SK-N-SH (cell line): ENCODE results near the gene TMEM9. TPM values are rescaled to one million over a fixed set of nuclear protein-coding genes. Genes with fewer than 3 reads are reported as not detected.

ENCODE experiments used
- CTCF ChIA-PET: fragments of 300-600, 350-600 bp; formaldehyde crosslinking; extraction: SDS; loops from one replicate; lab custom pipeline; 2021; lab: Yijun Ruan, JAX
- POLR2A ChIA-PET: fragments of 350-600 bp; sonication (Branson Sonifier 250); formaldehyde crosslinking; extraction: SDS; loops from one replicate; lab custom pipeline; 2020; ENCODE audit warnings: antibody characterized with exemption, inconsistent platforms; lab: Yijun Ruan, JAX
- DNase-seq: peaks from one replicate; pipeline ENCODE4 v3.0.0; 2012
- H2AFZ ChIP-seq: fragments of 200-600 bp; sonication (generic); 2 replicates; pipeline ENCODE4 v1.8.1; 2016; ENCODE audit warnings: antibody characterized with exemption, mild to moderate bottlenecking, low read depth
- H3F3A ChIP-seq: fragments of 200-600 bp; sonication (generic); replicated peaks from 2 replicates; pipeline ENCODE3; 2016; ENCODE audit warnings: antibody characterized with exemption, mild to moderate bottlenecking; ENCODE audit not compliant: insufficient read depth
- H3K27ac ChIP-seq, 2 experiments: fragments of 200-500 bp in 1 of 2; fragments of 200-600 bp in 1 of 2; sonication (Bioruptor generic) in 1 of 2; sonication (generic), shearing (Covaris generic) in 1 of 2; 2 replicates each; pipeline versions ENCODE4 v1.5.1 to v1.6.1; 2014 to 2016; ENCODE audit warnings: low read depth in 2 of 2, inconsistent platforms in 1 of 2, low read length in 1 of 2, mild to moderate bottlenecking in 1 of 2, mixed read lengths in 1 of 2
- H3K27me3 ChIP-seq: fragments of 200-600 bp; sonication (generic), shearing (Covaris generic); 2 replicates; pipeline ENCODE4 v1.6.1; 2016; ENCODE audit warnings: mixed run types; ENCODE audit not compliant: insufficient read depth
- H3K36me3 ChIP-seq, 2 experiments: fragments of 200-500 bp in 1 of 2; fragments of 200-600 bp in 1 of 2; sonication (Bioruptor generic) in 1 of 2; sonication (generic) in 1 of 2; replicated peaks in 1 of 2; 2 replicates each; pipeline versions ENCODE3 to v1.5.1; 2014 to 2016; ENCODE audit warnings: low read length in 1 of 2, mild to moderate bottlenecking in 1 of 2; ENCODE audit not compliant: insufficient read depth in 2 of 2, control insufficient read depth in 1 of 2
- H3K4me1 ChIP-seq, 2 experiments: fragments of 200-500 bp in 1 of 2; fragments of 200-600 bp in 1 of 2; sonication (Bioruptor generic) in 1 of 2; sonication (generic), shearing (Covaris generic) in 1 of 2; 2 replicates each; pipeline versions ENCODE4 v1.5.1 to v1.6.1; 2014 to 2016; ENCODE audit warnings: low read depth in 1 of 2, low read length in 1 of 2, mixed run types in 1 of 2; ENCODE audit not compliant: insufficient read depth in 2 of 2, control insufficient read depth in 1 of 2
- H3K4me2 ChIP-seq: fragments of 200-600 bp; sonication (generic), shearing (Covaris generic); 2 replicates; pipeline ENCODE4 v1.6.1; 2017; ENCODE audit warnings: mixed run types
- H3K4me3 ChIP-seq, 2 experiments: fragments of 200-500 bp in 1 of 2; fragments of 200-600 bp in 1 of 2; sonication (Bioruptor generic) in 1 of 2; sonication (generic), shearing (Covaris generic) in 1 of 2; 2 replicates each; pipeline versions ENCODE4 v1.5.1 to v1.8.1; 2014 to 2016; ENCODE audit warnings: low read depth in 2 of 2, inconsistent platforms in 1 of 2, low read length in 1 of 2, mild to moderate bottlenecking in 1 of 2, mixed read lengths in 1 of 2, moderate library complexity in 1 of 2
- H3K79me2 ChIP-seq: fragments of 200-600 bp; sonication (generic); 2 replicates; pipeline ENCODE4 v1.8.1; 2017; ENCODE audit warnings: mild to moderate bottlenecking; ENCODE audit not compliant: insufficient read depth
- H3K9ac ChIP-seq: fragments of 200-600 bp; sonication (generic); 2 replicates; pipeline ENCODE4 v1.6.1; 2017; ENCODE audit warnings: mixed run types
- H3K9me2 ChIP-seq: fragments of 200-600 bp; sonication (generic); 2 replicates; pipeline ENCODE4 v1.6.1; 2017; ENCODE audit warnings: mixed run types
- H3K9me3 ChIP-seq: fragments of 200-600 bp; sonication (generic); 2 replicates; pipeline ENCODE4 v1.6.1; 2017; ENCODE audit warnings: mixed run types, mild to moderate bottlenecking, moderate library complexity
- H4K20me1 ChIP-seq: fragments of 200-600 bp; sonication (generic); 2 replicates; pipeline ENCODE4 v1.6.1; 2017; ENCODE audit warnings: mild to moderate bottlenecking, mixed run types; ENCODE audit not compliant: insufficient read depth
- CHD2 ChIP-seq: fragments of 150-350 bp; IDR thresholded peaks from 2 replicates; pipeline ENCODE4 v1.6.1; 2018; ENCODE audit warnings: low read length; ENCODE audit not compliant: partially characterized antibody
- EP300 ChIP-seq, 2 experiments: IDR thresholded peaks; 2 replicates each; pipeline versions ENCODE4 v1.4.0 to v1.6.1; 2012; ENCODE audit warnings: borderline replicate concordance in 1 of 2, low read depth in 1 of 2, low read length in 1 of 2
- EZH2phosphoT487 ChIP-seq: fragments of 200-600 bp; sonication (generic); IDR thresholded peaks from 2 replicates; pipeline ENCODE4 v1.6.1; 2017; ENCODE audit warnings: low read depth, mixed run types, mild to moderate bottlenecking, antibody characterized with exemption, moderate library complexity, borderline replicate concordance
- GATA2 ChIP-seq: sonication (generic); formaldehyde crosslinking; IDR thresholded peaks from 2 replicates; pipeline ENCODE4 v1.5.0; 2020; ENCODE audit warnings: mild to moderate bottlenecking, missing genetic modification reagents
- JUND ChIP-seq: IDR thresholded peaks from 2 replicates; pipeline ENCODE4 v1.4.0; 2012
- POLR2AphosphoS5 ChIP-seq: IDR thresholded peaks from 2 replicates; pipeline ENCODE4 v1.6.1; 2012; ENCODE audit warnings: low read depth, low read length
- RFX5 ChIP-seq: IDR thresholded peaks from 2 replicates; pipeline ENCODE4 v1.6.1; 2012; ENCODE audit warnings: mild to moderate bottlenecking, improper control_type of control experiment, low read length
- RXRA ChIP-seq: IDR thresholded peaks from 2 replicates; pipeline ENCODE4 v1.4.0; 2012; ENCODE audit warnings: low read depth, mild to moderate bottlenecking, borderline replicate concordance
- TEAD4 ChIP-seq: IDR thresholded peaks from 2 replicates; pipeline ENCODE4 v1.4.0; 2012; ENCODE audit warnings: mild to moderate bottlenecking, borderline replicate concordance; ENCODE audit not compliant: insufficient read depth
- WGBS: methylation state at CpG from one replicate; pipeline ENCODE4 v1.1.6; 2017; ENCODE audit warnings: low lambda C conversion rate; 5-methylcytosine and 5-hydroxymethylcytosine counted together
- polyA plus RNA-seq, 3 experiments: library from polyadenylated mRNA; depleted of rRNA; stranded (reverse); fragments of >200 nt; gene quantifications; 2 replicates each; pipeline ENCODE4 v1.2.3, GENCODE V29; 2012
- TF ChIP-seq, protein P1 (sequence below): fragments of 200-600 bp; sonication (generic); IDR thresholded peaks from 2 replicates; pipeline ENCODE4 v1.6.1; 2017; ENCODE audit warnings: antibody characterized with exemption, mild to moderate bottlenecking, moderate library complexity
- TF ChIP-seq, protein P2 (sequence below): fragments of 150-350 bp; IDR thresholded peaks from 2 replicates; pipeline ENCODE4 v1.6.1; 2017; ENCODE audit warnings: antibody characterized with exemption, low read length, low read depth, borderline replicate concordance
- TF ChIP-seq, protein P3 (sequence below): IDR thresholded peaks from 2 replicates; pipeline ENCODE4 v1.4.0; 2012; ENCODE audit warnings: low read depth, borderline replicate concordance
- TF ChIP-seq, protein P4 (sequence below): IDR thresholded peaks from 2 replicates; pipeline ENCODE4 v1.4.0; 2012; ENCODE audit warnings: low read depth
- TF ChIP-seq, protein P5 (sequence below): IDR thresholded peaks from 2 replicates; pipeline ENCODE4 v1.4.0; 2012; ENCODE audit warnings: low read depth, borderline replicate concordance
- TF ChIP-seq, protein P6 (sequence below): fragments of 150-350 bp; IDR thresholded peaks from 2 replicates; pipeline ENCODE4 v1.6.1; 2016; ENCODE audit warnings: mild to moderate bottlenecking, low read depth, low read length
- TF ChIP-seq, protein P7 (sequence below): IDR thresholded peaks from 2 replicates; pipeline ENCODE4; 2012

The TMEM9 gene
- polyA plus RNA-seq, 1 of the 3 experiments (the other 2 are of a cell fraction), result 126 TPM

DNA sequence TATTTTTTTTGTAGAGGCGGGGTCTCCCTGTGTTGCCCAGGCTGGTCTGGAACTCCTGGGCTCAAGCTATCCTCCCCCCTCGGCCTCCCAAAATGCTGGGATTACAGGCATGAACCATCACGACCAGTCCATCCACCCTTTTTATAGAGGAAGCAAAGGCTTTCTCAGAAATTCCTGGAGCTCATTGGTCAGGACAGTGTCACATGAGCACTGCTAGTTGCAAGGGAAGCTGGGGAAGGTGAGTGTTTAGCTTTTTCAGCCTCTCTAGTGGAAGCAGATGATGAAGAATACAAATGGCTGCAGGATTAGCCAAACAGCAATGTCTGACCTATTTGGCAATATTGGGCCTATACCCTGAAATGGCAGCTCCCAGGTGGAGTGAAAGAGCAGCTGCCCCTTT lies 44.3 kb upstream of the TMEM9 start (continued):
- TF ChIP-seq, protein P1, sequence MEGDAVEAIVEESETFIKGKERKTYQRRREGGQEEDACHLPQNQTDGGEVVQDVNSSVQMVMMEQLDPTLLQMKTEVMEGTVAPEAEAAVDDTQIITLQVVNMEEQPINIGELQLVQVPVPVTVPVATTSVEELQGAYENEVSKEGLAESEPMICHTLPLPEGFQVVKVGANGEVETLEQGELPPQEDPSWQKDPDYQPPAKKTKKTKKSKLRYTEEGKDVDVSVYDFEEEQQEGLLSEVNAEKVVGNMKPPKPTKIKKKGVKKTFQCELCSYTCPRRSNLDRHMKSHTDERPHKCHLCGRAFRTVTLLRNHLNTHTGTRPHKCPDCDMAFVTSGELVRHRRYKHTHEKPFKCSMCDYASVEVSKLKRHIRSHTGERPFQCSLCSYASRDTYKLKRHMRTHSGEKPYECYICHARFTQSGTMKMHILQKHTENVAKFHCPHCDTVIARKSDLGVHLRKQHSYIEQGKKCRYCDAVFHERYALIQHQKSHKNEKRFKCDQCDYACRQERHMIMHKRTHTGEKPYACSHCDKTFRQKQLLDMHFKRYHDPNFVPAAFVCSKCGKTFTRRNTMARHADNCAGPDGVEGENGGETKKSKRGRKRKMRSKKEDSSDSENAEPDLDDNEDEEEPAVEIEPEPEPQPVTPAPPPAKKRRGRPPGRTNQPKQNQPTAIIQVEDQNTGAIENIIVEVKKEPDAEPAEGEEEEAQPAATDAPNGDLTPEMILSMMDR, result no peak
- TF ChIP-seq, protein P2, sequence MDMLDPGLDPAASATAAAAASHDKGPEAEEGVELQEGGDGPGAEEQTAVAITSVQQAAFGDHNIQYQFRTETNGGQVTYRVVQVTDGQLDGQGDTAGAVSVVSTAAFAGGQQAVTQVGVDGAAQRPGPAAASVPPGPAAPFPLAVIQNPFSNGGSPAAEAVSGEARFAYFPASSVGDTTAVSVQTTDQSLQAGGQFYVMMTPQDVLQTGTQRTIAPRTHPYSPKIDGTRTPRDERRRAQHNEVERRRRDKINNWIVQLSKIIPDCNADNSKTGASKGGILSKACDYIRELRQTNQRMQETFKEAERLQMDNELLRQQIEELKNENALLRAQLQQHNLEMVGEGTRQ, result no peak
- TF ChIP-seq, protein P3, sequence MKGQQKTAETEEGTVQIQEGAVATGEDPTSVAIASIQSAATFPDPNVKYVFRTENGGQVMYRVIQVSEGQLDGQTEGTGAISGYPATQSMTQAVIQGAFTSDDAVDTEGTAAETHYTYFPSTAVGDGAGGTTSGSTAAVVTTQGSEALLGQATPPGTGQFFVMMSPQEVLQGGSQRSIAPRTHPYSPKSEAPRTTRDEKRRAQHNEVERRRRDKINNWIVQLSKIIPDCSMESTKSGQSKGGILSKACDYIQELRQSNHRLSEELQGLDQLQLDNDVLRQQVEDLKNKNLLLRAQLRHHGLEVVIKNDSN, result no peak
- TF ChIP-seq EP300 (IDR thresholded peaks at IDR 0.05; ENCODE audit: borderline replicate concordance in 1 of 2, low read depth in 1 of 2, low read length in 1 of 2), result no peak
- TF ChIP-seq, all 33 proteins: peak for 0

DNA sequence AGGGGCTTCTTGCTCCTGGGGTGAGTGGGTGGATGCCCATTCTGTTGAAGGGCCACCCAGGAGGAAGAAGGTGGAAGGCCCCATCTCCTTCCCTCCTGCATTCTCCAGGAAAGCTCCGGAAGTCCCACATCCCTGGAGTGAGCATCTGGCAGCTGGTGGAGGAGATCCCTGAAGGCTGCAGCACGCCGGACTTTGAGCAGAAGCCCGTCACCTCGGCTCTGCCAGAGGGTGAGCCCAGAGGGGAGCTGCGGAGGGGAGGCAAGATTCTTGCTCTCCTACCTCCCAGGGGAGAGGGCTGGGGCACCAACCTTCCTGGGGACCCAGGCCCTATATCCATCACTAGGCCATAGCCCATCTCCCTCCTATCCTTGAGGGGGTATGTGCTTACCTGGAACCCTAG lies 39.8 kb upstream of the TMEM9 start:
- Histone ChIP-seq H3F3A (no peaks in the 10 kb centered on the region), H3K9me3 (no peaks in the 10 kb centered on the region), H3K9me2 (no peaks in the 10 kb centered on the region), H3K9ac (no peak overlapping the region), H4K20me1 (no peaks in the 10 kb centered on the region), H3K4me1 (peaks cover 4 to 17% of the 10 kb centered on the region in 2 experiments; a peak in 2 of 4 replicates), H3K4me3 (no peak overlapping the region), H3K4me2 (no peak overlapping the region), H2AFZ (no peak overlapping the region), H3K27ac (no peak overlapping the region), H3K27me3 (no peaks in the 10 kb centered on the region), H3K79me2 (no peaks in the 10 kb centered on the region), H3K36me3 (no peaks in the 10 kb centered on the region)
- 83% methylated on average over 1 of the region's 6 CpGs for WGBS
- CTCF ChIA-PET, result interaction anchor here (1.2 kb wide), 1 partner anchor 167 kb away, joined by 3 read pairs; no protein-coding TSS in a partner anchor
- POLR2A ChIA-PET, result no interaction called here
- DNase-seq, result no peak
- TF ChIP-seq GATA2 (CRISPR knock-in tag) (no peak), JUND (no peak), RXRA (no peak), CHD2 (no peak), TEAD4 (no peak), EZH2phosphoT487 (no peak), POLR2AphosphoS5 (no peak), EP300 (IDR thresholded peaks at IDR 0.05; ENCODE audit: borderline replicate concordance in 1 of 2, low read depth in 1 of 2, low read length in 1 of 2) (no peak), RFX5 (no peak)
- TF ChIP-seq, protein P4, sequence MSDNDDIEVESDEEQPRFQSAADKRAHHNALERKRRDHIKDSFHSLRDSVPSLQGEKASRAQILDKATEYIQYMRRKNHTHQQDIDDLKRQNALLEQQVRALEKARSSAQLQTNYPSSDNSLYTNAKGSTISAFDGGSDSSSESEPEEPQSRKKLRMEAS, result no peak
- TF ChIP-seq, protein P5, sequence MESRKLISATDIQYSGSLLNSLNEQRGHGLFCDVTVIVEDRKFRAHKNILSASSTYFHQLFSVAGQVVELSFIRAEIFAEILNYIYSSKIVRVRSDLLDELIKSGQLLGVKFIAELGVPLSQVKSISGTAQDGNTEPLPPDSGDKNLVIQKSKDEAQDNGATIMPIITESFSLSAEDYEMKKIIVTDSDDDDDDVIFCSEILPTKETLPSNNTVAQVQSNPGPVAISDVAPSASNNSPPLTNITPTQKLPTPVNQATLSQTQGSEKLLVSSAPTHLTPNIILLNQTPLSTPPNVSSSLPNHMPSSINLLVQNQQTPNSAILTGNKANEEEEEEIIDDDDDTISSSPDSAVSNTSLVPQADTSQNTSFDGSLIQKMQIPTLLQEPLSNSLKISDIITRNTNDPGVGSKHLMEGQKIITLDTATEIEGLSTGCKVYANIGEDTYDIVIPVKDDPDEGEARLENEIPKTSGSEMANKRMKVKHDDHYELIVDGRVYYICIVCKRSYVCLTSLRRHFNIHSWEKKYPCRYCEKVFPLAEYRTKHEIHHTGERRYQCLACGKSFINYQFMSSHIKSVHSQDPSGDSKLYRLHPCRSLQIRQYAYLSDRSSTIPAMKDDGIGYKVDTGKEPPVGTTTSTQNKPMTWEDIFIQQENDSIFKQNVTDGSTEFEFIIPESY, result no peak
- TF ChIP-seq, protein P6, sequence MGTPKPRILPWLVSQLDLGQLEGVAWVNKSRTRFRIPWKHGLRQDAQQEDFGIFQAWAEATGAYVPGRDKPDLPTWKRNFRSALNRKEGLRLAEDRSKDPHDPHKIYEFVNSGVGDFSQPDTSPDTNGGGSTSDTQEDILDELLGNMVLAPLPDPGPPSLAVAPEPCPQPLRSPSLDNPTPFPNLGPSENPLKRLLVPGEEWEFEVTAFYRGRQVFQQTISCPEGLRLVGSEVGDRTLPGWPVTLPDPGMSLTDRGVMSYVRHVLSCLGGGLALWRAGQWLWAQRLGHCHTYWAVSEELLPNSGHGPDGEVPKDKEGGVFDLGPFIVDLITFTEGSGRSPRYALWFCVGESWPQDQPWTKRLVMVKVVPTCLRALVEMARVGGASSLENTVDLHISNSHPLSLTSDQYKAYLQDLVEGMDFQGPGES, result no peak
- TF ChIP-seq, protein P2, result no peak
- TF ChIP-seq, protein P1, result no peak
- TF ChIP-seq, protein P7, sequence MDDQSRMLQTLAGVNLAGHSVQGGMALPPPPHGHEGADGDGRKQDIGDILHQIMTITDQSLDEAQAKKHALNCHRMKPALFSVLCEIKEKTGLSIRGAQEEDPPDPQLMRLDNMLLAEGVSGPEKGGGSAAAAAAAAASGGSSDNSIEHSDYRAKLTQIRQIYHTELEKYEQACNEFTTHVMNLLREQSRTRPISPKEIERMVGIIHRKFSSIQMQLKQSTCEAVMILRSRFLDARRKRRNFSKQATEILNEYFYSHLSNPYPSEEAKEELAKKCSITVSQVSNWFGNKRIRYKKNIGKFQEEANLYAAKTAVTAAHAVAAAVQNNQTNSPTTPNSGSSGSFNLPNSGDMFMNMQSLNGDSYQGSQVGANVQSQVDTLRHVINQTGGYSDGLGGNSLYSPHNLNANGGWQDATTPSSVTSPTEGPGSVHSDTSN, result no peak
- TF ChIP-seq, protein P3, result no peak
